NCI-H2196 (cell line): ENCODE data around the gene SORCS2.

Experiments used
- DNase-seq: peaks from one replicate; lab custom pipeline; 2025; ENCODE audit not compliant: unreplicated experiment; lab: John Stamatoyannopoulos, UW

Gene SORCS2

GRCh38 chr4:7694324-7694723 lies 502.0 kb downstream of the SORCS2 start:
- no peak for DNase-seq

DNA sequence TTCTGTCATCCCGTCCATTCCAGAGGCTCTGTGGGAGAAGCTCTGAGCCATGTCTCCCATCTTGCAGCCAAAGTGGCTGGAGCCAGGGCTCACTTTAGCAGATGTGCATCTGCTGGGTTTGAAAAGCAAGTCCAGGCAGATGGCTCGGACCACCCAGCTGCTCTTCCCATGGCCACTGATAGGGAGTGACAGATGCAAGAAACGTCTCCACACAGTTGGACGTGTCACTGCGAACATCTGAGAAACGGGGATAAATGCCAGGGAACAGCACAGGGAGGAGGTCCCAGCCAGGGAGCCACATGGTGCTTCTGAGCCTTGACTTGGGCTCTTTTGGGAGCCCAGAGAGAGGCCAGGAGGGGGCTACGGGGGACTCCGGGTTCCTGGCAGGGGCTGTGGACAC lies 505.0 kb downstream of the SORCS2 start:
- no peak for DNase-seq

DNA sequence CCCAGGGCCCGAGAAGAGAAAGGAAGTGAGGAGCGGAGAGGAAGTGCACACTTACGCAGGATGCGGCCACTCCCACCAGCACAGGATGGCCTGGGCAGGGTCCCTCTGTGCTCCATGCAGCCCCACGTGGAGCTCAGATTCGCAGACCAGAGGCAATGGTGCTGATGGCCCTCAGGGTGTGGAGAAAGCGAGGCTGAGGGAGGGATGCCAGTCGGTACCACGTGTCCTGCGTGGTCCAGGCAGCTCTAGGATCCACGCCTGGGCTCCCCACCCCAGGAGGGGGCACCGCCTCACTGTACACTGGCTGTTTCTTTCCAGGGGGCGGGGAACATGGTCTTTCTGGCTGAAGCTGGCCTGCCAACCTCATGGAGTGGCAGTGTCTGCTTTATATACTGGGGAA lies 505.5 kb downstream of the SORCS2 start:
- DNase-seq, result no peak

DNA sequence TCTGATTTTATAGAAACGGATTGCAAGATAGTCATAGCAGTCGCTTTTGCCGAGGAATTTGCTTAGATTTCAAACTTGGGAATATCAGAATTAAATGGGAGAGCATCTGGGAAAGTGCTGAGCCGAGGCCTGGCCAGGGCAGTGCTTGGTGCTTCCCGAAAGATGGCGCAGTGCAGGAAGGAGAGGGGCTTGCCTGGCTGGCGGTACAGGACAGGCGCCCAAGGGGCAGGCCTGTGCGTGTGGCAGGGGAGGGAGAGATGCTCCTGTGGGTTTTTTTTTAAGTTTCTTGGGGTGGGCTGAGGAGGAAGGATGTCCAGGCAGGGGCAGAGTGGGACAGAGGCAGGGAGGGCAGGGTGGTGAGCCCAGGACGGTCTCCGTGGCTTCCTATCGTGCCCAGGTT lies 506.2 kb downstream of the SORCS2 start:
- DNase-seq, result no peak

DNA sequence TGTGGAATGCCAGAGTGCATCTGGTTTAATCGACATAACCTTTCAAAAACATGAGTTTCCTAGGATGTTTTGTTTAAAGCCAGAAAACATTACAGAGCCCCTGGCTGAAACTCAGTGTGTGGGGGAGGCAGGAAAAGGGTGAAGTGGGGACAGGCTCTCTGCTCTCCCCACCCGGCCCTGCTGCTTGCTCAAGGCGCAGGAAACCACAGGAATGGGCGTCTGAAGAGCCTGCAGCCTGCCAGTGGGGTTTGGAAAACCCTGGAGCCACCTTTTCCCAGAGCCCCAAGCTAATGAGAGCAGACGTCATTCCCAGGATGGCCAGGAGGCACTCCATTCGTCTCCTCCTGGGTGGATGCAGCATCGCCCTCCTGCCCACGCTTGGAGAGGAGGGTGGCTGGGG lies 506.7 kb downstream of the SORCS2 start:
- DNase-seq, result no peak

DNA sequence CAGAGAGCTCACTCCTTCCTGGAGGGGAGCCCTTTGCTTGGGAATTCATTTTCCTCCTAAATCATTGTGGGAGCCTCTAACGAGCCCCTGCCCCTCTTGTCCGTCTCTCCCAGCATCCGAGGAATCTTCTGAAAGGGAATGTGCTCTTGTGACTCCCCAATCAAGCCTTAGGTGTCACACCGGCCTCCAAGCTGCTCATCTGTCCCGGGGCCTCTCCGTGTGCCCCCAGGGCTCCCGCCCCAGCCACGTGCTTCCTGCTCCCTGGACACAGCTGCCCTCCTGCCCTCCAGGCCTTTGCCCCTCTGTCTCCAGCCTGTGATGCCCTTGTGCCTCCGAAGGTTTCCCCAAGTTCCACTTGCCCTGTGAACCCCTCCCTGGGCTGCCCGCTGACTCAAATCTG lies 507.5 kb downstream of the SORCS2 start:
- DNase-seq, result no peak

GRCh38 chr4:7700665-7701064 lies 508.3 kb downstream of the SORCS2 start:
- DNase-seq, result no peak

GRCh38 chr4:7701866-7702649 lies 509.7 kb downstream of the SORCS2 start:
- DNase-seq, result no peak

GRCh38 chr4:7703688-7704087 lies 511.4 kb downstream of the SORCS2 start:
- no peak for DNase-seq

DNA sequence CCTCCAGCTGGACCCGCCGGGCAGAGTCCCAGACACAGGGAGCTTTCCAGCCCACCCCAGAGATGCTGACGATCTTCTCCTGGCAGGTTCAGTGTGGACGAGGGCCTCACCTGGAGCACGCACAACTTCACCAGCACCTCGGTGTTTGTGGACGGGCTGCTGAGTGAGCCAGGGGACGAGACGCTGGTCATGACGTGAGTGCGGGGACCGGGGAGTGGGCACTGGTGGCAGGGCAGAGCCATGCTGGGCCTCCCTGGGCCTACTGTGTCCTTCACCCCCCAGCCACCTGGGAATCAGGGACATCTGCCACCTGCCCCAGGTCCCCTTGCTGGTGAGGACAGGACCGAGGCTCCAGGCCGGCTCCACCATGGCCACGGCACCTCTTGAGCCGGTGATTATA lies 511.8 kb downstream of the SORCS2 start:
- DNase-seq, result no peak

- DNase-seq, result no peak
Measured at GRCh38 chr4:7704625-7705024, 512.3 kb downstream of the SORCS2 start.

DNA sequence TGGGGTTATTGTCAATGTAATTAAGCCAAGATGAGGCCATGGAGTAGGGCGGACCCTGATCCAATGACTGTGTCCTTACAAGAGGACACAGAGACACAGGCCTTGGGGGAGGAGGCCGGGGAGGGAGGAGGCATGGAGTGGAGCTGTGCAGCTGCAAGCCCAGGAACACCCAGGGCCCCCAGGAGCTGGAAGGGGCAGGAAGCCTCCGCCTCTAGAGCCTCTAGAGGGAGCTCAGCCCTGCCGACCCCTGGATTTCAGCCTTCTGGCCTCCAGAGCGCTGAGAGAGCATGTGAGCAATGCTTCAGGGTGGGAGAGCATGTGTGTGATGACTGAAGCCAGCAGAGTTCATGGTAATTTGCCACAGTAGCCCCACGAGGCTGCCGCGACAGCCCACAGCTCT lies 512.7 kb downstream of the SORCS2 start:
- DNase-seq, result no peak

DNA sequence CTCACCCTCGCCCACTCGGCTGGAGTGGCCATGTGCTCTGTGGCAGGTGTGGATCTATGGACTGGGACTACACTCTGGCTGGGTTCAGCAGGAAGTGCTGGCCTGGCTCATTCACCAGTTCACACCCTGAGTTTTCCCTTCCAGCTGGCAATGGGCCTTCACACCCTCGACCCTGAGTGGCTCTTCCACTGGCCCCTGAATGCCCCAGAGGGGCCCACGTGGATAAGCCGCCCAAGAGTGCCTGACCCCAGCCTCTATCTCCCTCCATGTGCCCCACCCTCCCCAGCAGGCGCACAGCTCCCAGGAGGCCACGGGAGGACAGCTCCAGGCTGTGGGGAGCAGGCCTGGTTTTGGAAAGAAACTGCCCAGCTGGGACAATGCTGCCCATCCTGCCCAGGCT lies 513.3 kb downstream of the SORCS2 start:
- DNase-seq, result no peak

GRCh38 chr4:7708238-7708637 lies 515.9 kb downstream of the SORCS2 start:
- DNase-seq, result no peak

DNA sequence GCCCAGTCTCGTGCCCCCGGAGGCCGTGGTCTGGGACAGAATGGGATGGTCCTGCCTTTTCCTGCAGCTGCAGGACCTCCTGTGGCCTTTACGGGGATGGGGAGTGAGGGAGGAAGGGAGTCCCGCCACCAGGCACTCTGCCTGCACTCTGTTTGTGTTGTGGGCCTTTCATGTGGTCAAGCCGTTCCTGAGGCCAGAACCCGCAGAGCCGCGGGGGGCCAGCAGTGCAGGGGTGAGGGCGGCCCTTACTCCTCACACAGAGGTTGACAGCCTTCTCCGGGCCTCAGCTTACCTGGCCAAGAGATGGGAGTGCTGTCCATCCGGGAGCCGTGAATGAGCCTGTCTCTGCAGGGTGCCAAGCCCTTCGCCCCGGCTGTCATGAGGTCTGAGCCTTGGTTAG lies 516.6 kb downstream of the SORCS2 start:
- DNase-seq, result no peak

- no peak for DNase-seq
Measured at GRCh38 chr4:7709431-7709830, 517.1 kb downstream of the SORCS2 start.

DNA sequence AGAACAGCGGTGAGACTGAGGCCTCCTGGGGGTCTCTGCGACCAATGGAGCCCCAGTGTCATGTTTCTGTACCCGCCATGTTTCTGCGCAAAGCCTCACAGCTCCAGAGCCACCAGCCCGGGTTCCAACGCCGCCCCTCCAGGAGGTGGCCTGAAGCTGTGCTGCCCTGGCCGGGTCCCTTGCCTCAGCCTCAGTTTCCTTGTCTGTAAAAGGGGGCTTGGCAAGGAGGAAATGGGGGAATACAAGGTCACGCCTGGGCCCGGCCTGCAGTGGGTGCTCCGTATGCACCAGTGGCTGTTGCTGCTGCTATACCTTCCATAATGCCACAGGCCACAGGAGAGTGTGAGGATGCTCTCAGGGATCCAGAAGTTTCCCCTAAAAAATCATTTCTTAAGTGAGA lies 517.8 kb downstream of the SORCS2 start:
- no peak for DNase-seq

GRCh38 chr4:7710576-7711306 lies 518.4 kb downstream of the SORCS2 start:
- no peak for DNase-seq

- DNase-seq, result no peak
Measured at GRCh38 chr4:7711307-7711963, 519.1 kb downstream of the SORCS2 start.

DNA sequence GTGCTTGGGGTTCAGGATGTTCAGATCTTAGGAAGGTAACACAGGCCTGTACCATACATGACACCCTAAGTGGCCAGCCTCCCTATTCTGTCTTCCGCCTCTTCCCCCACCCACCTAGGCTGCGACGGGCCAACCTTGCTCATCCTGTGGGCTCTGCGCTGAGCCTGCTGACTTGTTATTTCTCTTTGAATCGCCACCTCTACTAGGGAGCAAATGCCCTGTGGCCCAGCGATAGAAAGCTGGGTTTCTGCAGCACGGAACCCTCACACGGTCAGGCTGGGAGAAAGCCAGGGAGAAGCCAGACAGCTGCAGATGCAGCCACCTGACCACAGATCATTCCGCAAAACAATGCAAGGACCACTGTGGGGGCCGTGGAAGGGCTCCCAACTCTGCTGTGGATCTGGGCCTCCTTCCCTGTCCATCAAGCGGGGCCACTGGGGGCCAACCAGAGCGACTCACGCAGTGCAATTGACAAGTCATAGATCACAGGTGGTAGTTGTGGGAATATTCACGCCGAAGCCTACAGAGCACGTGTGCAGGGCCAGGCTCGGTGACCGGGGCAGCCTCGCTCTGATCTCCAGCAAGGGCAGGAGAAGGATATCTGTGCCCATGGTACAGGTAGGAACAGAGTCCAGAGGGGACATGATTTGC lies 519.8 kb downstream of the SORCS2 start:
- no peak for DNase-seq

DNA sequence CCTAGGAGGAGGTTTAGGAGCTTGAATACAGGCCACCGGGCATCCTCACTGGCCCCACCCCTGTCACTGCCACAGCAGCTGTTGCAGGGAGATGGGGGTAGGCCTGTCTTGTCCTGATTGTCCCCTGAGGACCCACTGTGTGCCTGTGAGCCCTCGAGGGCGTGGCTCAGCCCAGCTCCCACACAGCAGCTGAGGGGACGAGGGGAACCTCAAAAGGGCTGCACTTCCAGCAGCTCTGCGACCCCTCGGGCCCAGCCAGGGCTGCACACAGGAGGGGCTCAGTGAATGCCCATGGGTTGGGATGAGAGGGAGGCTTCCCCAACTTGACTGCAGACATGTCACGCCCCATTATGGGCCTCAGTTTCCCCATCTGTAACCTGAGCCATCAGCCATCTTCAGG lies 521.4 kb downstream of the SORCS2 start:
- no peak for DNase-seq

- no peak for DNase-seq
Measured at GRCh38 chr4:7714176-7714575, 521.8 kb downstream of the SORCS2 start.
